H9 (cell line): ENCODE data around the gene GJB4. TPM values are rescaled to one million over a fixed set of nuclear protein-coding genes. Genes with fewer than 3 reads are reported as not detected.
A peak's percentile ranks its signal among the peaks of the same experiment; 100 is the strongest.

Experiments used
- DNase-seq: peaks from one replicate; pipeline ENCODE4 v3.0.0-alpha.2; 2017
- H2AFZ ChIP-seq: one replicate; pipeline ENCODE4 v1.6.1; 2013; ENCODE audit warnings: mild to moderate bottlenecking, low read length, control low read depth, moderate library complexity
- H2AK5ac ChIP-seq: 2 replicates; pipeline ENCODE4 v1.6.1; 2013; ENCODE audit warnings: low read length, control low read depth, mixed read lengths; ENCODE audit not compliant: insufficient read length
- H2BK120ac ChIP-seq: one replicate; pipeline ENCODE4 v1.6.1; 2013; ENCODE audit warnings: low read depth, mild to moderate bottlenecking, low read length, control low read depth, inconsistent platforms; ENCODE audit not compliant: poor library complexity, severe bottlenecking
- H2BK12ac ChIP-seq: 2 replicates; pipeline ENCODE4 v1.6.1; 2013; ENCODE audit warnings: low read length, control low read depth, mixed read lengths, low read depth; ENCODE audit not compliant: insufficient read length
- H2BK15ac ChIP-seq: 2 replicates; pipeline ENCODE4 v1.6.1; 2013; ENCODE audit warnings: low read depth, low read length, control low read depth
- H2BK20ac ChIP-seq: one replicate; pipeline ENCODE4 v1.6.1; 2013; ENCODE audit warnings: low read depth, mild to moderate bottlenecking, low read length, control low read depth, inconsistent platforms; ENCODE audit not compliant: poor library complexity, severe bottlenecking
- H2BK5ac ChIP-seq: 2 replicates; pipeline ENCODE4 v1.6.1; 2013; ENCODE audit warnings: low read length, control low read depth, mixed read lengths; ENCODE audit not compliant: insufficient read length
- H3K14ac ChIP-seq: 2 replicates; pipeline ENCODE4 v1.6.1; 2013; ENCODE audit warnings: low read length, control low read depth; ENCODE audit not compliant: insufficient read depth
- H3K18ac ChIP-seq: 2 replicates; pipeline ENCODE4 v1.6.1; 2013; ENCODE audit warnings: low read depth, mild to moderate bottlenecking, mixed read lengths, low read length, control low read depth; ENCODE audit not compliant: insufficient read length
- H3K23ac ChIP-seq: 2 replicates; pipeline ENCODE4 v1.6.1; 2013; ENCODE audit warnings: low read length, control low read depth, mixed read lengths, low read depth; ENCODE audit not compliant: insufficient read length
- H3K23me2 ChIP-seq: 2 replicates; pipeline ENCODE4 v1.6.1; 2013; ENCODE audit warnings: low read depth, mild to moderate bottlenecking, mixed read lengths, low read length, control low read depth; ENCODE audit not compliant: insufficient read length, poor library complexity, severe bottlenecking
- H3K27ac ChIP-seq: 2 replicates; pipeline ENCODE4 v1.5.1; 2013; ENCODE audit warnings: low read length, control low read depth, mixed read lengths, low read depth; ENCODE audit not compliant: insufficient read length
- H3K27me3 ChIP-seq: 2 replicates; pipeline ENCODE4 v1.6.1; 2013; ENCODE audit warnings: low read length, control low read depth, inconsistent platforms; ENCODE audit not compliant: insufficient read depth
- H3K4ac ChIP-seq: 2 replicates; pipeline ENCODE4 v1.6.1; 2013; ENCODE audit warnings: low read depth, mild to moderate bottlenecking, control low read depth, inconsistent platforms, low read length, moderate library complexity
- H3K4me1 ChIP-seq: 2 replicates; pipeline ENCODE4 v1.6.1; 2013; ENCODE audit warnings: low read length, control low read depth, inconsistent platforms; ENCODE audit not compliant: insufficient read depth
- H3K4me2 ChIP-seq: 2 replicates; pipeline ENCODE4 v1.6.1; 2013; ENCODE audit warnings: low read length, control low read depth, mixed read lengths; ENCODE audit not compliant: insufficient read length, insufficient read depth
- H3K56ac ChIP-seq: 2 replicates; pipeline ENCODE4 v1.6.1; 2013; ENCODE audit warnings: low read depth, mild to moderate bottlenecking, mixed read lengths, low read length, control low read depth; ENCODE audit not compliant: insufficient read length
- H3K79me1 ChIP-seq: 2 replicates; pipeline ENCODE4 v1.6.1; 2013; ENCODE audit warnings: low read depth, mild to moderate bottlenecking, moderate library complexity, low read length, control low read depth, inconsistent platforms; ENCODE audit not compliant: insufficient read depth, poor library complexity, severe bottlenecking
- H3K79me2 ChIP-seq: 2 replicates; pipeline ENCODE4 v1.6.1; 2013; ENCODE audit warnings: low read length, control low read depth, inconsistent platforms; ENCODE audit not compliant: insufficient read depth
- H3K9ac ChIP-seq: 2 replicates; pipeline ENCODE4 v1.6.1; 2013; ENCODE audit warnings: low read length, control low read depth, mixed read lengths; ENCODE audit not compliant: insufficient read length; ENCODE audit errors: extremely low read depth
- H3K9me3 ChIP-seq: one replicate; pipeline ENCODE4 v1.6.1; 2013; ENCODE audit warnings: low read depth, low read length, inconsistent platforms; ENCODE audit not compliant: control insufficient read depth
- H3T11ph ChIP-seq: one replicate; pipeline ENCODE4 v1.6.1; 2013; ENCODE audit warnings: mild to moderate bottlenecking, low read length, control low read depth, inconsistent platforms
- H4K20me1 ChIP-seq: one replicate; pipeline ENCODE4 v1.6.1; 2013; ENCODE audit not compliant: control insufficient read depth, insufficient read length, insufficient read depth
- H4K5ac ChIP-seq: 2 replicates; pipeline ENCODE4 v1.6.1; 2013; ENCODE audit warnings: low read depth, mild to moderate bottlenecking, mixed read lengths, low read length, control low read depth; ENCODE audit not compliant: insufficient read length
- H4K8ac ChIP-seq: replicated peaks from 2 replicates; pipeline ENCODE4 v1.6.1; 2013; ENCODE audit warnings: low read length, control low read depth, mixed read lengths, low read depth; ENCODE audit not compliant: insufficient read length
- H4K91ac ChIP-seq: 2 replicates; pipeline ENCODE4 v1.6.1; 2013; ENCODE audit warnings: low read depth, mild to moderate bottlenecking, moderate library complexity, mixed read lengths, low read length, control low read depth; ENCODE audit not compliant: insufficient read length
- H3K27ac Mint-ChIP-seq, 3 experiments: 2 replicates in 2 of 3; 3 replicates in 1 of 3; pipeline ENCODE4 v1.8.0; 2020 to 2021; ENCODE audit warnings: mixed read lengths in 3 of 3, mild to moderate bottlenecking in 1 of 3, moderate library complexity in 1 of 3
- H3K27me3 Mint-ChIP-seq: 2 replicates; pipeline ENCODE4 v1.8.0; 2021; ENCODE audit warnings: low read depth, mild to moderate bottlenecking, moderate library complexity, mixed read lengths
- H3K36me3 Mint-ChIP-seq, 3 experiments: 2 replicates in 2 of 3; 3 replicates in 1 of 3; pipeline ENCODE4 v1.8.0; 2020 to 2021; ENCODE audit warnings: low read depth in 3 of 3, mixed read lengths in 3 of 3; ENCODE audit not compliant: insufficient read depth in 1 of 3
- H3K4me1 Mint-ChIP-seq, 2 experiments: 2 replicates each; pipeline ENCODE4 v1.8.0; 2020; ENCODE audit warnings: mixed read lengths in 2 of 2
- H3K4me3 Mint-ChIP-seq, 2 experiments: 2 replicates in 1 of 2; 3 replicates in 1 of 2; pipeline ENCODE4 v1.8.0; 2020 to 2021; ENCODE audit warnings: mild to moderate bottlenecking in 2 of 2, mixed read lengths in 2 of 2, moderate library complexity in 1 of 2
- H3K9me3 Mint-ChIP-seq, 2 experiments: 2 replicates in 1 of 2; 3 replicates in 1 of 2; pipeline ENCODE4 v1.8.0; 2020; ENCODE audit warnings: mild to moderate bottlenecking in 2 of 2, mixed read lengths in 2 of 2, moderate library complexity in 1 of 2
- WGBS: extraction: QIAGEN DNeasy Blood & Tissue Kit; methylation state at CpG from one replicate; pipeline ENCODE4 v1.1.7; 2013; ENCODE audit warnings: missing lambda C conversion rate, low lambda C conversion rate, mixed read lengths; ENCODE audit not compliant: insufficient read length; ENCODE audit errors: extremely low coverage; 5-methylcytosine and 5-hydroxymethylcytosine counted together
- total RNA-seq: library from RNA; stranded (reverse); gene quantifications from 2 replicates; pipeline ENCODE4 v1.2.1, GENCODE V29; 2021
- TF ChIP-seq, protein P1 (sequence below): fragments of 200-600 bp; sonication (generic); conservative IDR thresholded peaks from 3 replicates; pipeline ENCODE4 v1.8.0; 2021; ENCODE audit warnings: antibody characterized with exemption, mild to moderate bottlenecking

GJB4 gene
- total RNA-seq, 1 experiment from 2014 or later, result not detected

DNA sequence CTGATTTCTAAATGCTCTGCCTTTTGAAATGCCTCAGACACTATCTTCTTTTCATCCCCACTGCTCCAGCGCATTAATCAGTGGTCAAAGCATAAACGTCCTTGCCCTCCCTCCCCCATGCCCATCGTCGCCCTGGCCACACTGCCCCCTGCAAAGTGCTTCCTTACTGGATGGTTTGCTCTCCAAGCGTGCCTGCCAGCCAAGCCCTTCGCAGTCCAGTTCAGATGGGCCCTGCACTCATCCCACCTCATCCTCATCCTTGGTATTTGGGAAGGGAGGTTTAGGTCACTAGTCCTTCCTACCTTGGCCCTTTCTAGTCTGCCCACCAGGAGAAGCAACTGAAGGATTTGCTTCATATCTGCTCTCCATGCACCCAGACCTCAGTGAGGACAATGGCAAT is 36.4 kb downstream of the GJB4 start:
- Histone ChIP-seq H3K14ac (no peak overlapping the region), H3K23ac (no peak overlapping the region), H3K9ac (no peak overlapping the region), H2BK15ac (no peak overlapping the region), H3K27me3 (no peaks in the 10 kb centered on the region; the same call in 1 of the 2 replicates), H3K27ac (no peak overlapping the region), H2AFZ (no peak overlapping the region), H3K4me1 (no peaks in the 10 kb centered on the region; the same call in 1 of the 2 replicates), H3T11ph (no peak overlapping the region), H3K4ac (no peak overlapping the region), H2BK12ac (no peak overlapping the region), H2AK5ac (no peak overlapping the region), H4K5ac (no peak overlapping the region), H2BK120ac (no peak overlapping the region), H2BK5ac (no peak overlapping the region), H4K91ac (no peak overlapping the region), H3K79me2 (no peaks in the 10 kb centered on the region), H3K4me2 (no peak overlapping the region), H3K9me3 (no peaks in the 10 kb centered on the region), H2BK20ac (no peak overlapping the region), H4K8ac (no peak overlapping the region), H3K23me2 (no peaks in the 10 kb centered on the region), H3K79me1 (no peaks in the 10 kb centered on the region), H3K56ac (no peak overlapping the region), H4K20me1 (no peaks in the 10 kb centered on the region), H3K18ac (no peak overlapping the region)
- Mint-ChIP-seq H3K27ac (no peak overlapping the region; a peak in 1 of 7 replicates), H3K4me1 (peaks cover 17 to 19% of the 10 kb centered on the region in 2 experiments), H3K36me3 (no peaks in the 10 kb centered on the region; a peak in 2 of 7 replicates), H3K4me3 (peak overlapping the region in 1 of 2 experiments; percentile 16; a peak in 2 of 5 replicates), H3K9me3 (no peaks in the 10 kb centered on the region; a peak in 1 of 5 replicates), H3K27me3 (peaks cover 33% of the 10 kb centered on the region)
- no CpG with 5 or more reads among the region's 6 CpGs for WGBS
- TF ChIP-seq, protein P1, sequence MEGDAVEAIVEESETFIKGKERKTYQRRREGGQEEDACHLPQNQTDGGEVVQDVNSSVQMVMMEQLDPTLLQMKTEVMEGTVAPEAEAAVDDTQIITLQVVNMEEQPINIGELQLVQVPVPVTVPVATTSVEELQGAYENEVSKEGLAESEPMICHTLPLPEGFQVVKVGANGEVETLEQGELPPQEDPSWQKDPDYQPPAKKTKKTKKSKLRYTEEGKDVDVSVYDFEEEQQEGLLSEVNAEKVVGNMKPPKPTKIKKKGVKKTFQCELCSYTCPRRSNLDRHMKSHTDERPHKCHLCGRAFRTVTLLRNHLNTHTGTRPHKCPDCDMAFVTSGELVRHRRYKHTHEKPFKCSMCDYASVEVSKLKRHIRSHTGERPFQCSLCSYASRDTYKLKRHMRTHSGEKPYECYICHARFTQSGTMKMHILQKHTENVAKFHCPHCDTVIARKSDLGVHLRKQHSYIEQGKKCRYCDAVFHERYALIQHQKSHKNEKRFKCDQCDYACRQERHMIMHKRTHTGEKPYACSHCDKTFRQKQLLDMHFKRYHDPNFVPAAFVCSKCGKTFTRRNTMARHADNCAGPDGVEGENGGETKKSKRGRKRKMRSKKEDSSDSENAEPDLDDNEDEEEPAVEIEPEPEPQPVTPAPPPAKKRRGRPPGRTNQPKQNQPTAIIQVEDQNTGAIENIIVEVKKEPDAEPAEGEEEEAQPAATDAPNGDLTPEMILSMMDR, result no peak
- DNase-seq, result no peak
